HepG2 (cell line): ENCODE data around the gene RAB3C. TPM values are rescaled to one million over a fixed set of nuclear protein-coding genes. Genes with fewer than 3 reads are reported as not detected.

ENCODE experiments used
- HDAC2 ChIP-seq: sonication (generic); formaldehyde crosslinking; IDR thresholded peaks from 2 replicates; pipeline ENCODE4 v1.4.0; 2020; ENCODE audit warnings: missing genetic modification reagents
- HNF4G ChIP-seq, 2 experiments: sonication (generic) in 1 of 2; formaldehyde crosslinking in 1 of 2; IDR thresholded peaks; 2 replicates each; pipeline versions ENCODE4 v1.4.0 to v1.6.1; 2011 to 2020; ENCODE audit warnings: borderline replicate concordance in 2 of 2, low read depth in 2 of 2, mild to moderate bottlenecking in 2 of 2, low read length in 1 of 2, missing genetic modification reagents in 1 of 2, moderate library complexity in 1 of 2
- MIER2 ChIP-seq: IDR thresholded peaks from 2 replicates; pipeline ENCODE4 v1.6.1; 2016; ENCODE audit warnings: missing biosample characterization, missing genetic modification reagents
- NCOA2 ChIP-seq: sonication (generic); formaldehyde crosslinking; IDR thresholded peaks from 2 replicates; pipeline ENCODE4 v1.8.0; 2022; ENCODE audit warnings: inconsistent platforms
- NFE2L2 ChIP-seq: fragments of 150-350 bp; IDR thresholded peaks from 2 replicates; pipeline ENCODE4 v1.6.1; 2014; ENCODE audit warnings: low read length
- NFKB2 ChIP-seq: sonication (generic); formaldehyde crosslinking; IDR thresholded peaks from 2 replicates; pipeline ENCODE4 v1.4.0; 2020; ENCODE audit warnings: missing genetic modification reagents, borderline replicate concordance
- NFYC ChIP-seq: IDR thresholded peaks from 2 replicates; pipeline ENCODE4 v1.6.1; 2016; ENCODE audit warnings: missing genetic modification reagents, missing compliant biosample characterization
- NR2C2 ChIP-seq: sonication (generic); formaldehyde crosslinking; IDR thresholded peaks from 2 replicates; pipeline ENCODE4 v1.4.0; 2020; ENCODE audit warnings: missing genetic modification reagents, mild to moderate bottlenecking, moderate library complexity, borderline replicate concordance
- REL ChIP-seq: sonication (generic); formaldehyde crosslinking; conservative IDR thresholded peaks from 2 replicates; pipeline ENCODE4 v1.8.0; 2022; ENCODE audit warnings: mild to moderate bottlenecking, missing genetic modification reagents, moderate library complexity
- SP140L ChIP-seq: sonication (generic); formaldehyde crosslinking; IDR thresholded peaks from 2 replicates; pipeline ENCODE4 v1.4.0; 2020; ENCODE audit warnings: missing genetic modification reagents, borderline replicate concordance
- TARDBP ChIP-seq: sonication (generic); formaldehyde crosslinking; IDR thresholded peaks from 2 replicates; pipeline ENCODE4 v1.8.0; 2022; ENCODE audit warnings: mild to moderate bottlenecking, missing genetic modification reagents
- ZKSCAN8 ChIP-seq: IDR thresholded peaks from 2 replicates; pipeline ENCODE4 v1.6.1; 2016; ENCODE audit warnings: borderline replicate concordance, missing genetic modification reagents, missing compliant biosample characterization
- ZNF598 ChIP-seq: sonication (generic); formaldehyde crosslinking; IDR thresholded peaks from 2 replicates; pipeline ENCODE4 v1.5.1; 2020; ENCODE audit warnings: mild to moderate bottlenecking, missing genetic modification reagents, borderline replicate concordance
- ZNF619 ChIP-seq: sonication (generic); formaldehyde crosslinking; IDR thresholded peaks from 2 replicates; pipeline ENCODE4 v1.4.0; 2020; ENCODE audit warnings: mild to moderate bottlenecking, missing genetic modification reagents
- ZNF883 ChIP-seq: sonication (generic); formaldehyde crosslinking; IDR thresholded peaks from 2 replicates; pipeline ENCODE4 v1.5.1; 2020; ENCODE audit warnings: mild to moderate bottlenecking, missing genetic modification reagents; ENCODE audit errors: not compliant biosample characterization
- polyA plus RNA-seq, 8 experiments: library from polyadenylated mRNA; depleted of rRNA in 3 of 8; stranded (reverse) in 7 of 8; unstranded in 1 of 8; fragments of >200 nt; fragmentation: Illumina TruSeq in 4 of 8; extraction: Trizol in 4 of 8; gene quantifications; 2 replicates each; pipeline versions ENCODE4 v1.2.1 to v1.2.3, GENCODE V29; 2011 to 2016; ENCODE audit warnings: low read depth in 4 of 8, missing spikeins in 1 of 8, mixed read lengths in 1 of 8; ENCODE audit not compliant: insufficient read depth in 1 of 8
- total RNA-seq, 5 experiments: library from RNA; depleted of rRNA; stranded (reverse); fragments of >200 nt; fragmentation: Illumina TruSeq; extraction: Trizol; gene quantifications; 2 replicates each; pipeline ENCODE4 v1.2.3, GENCODE V29; 2016; ENCODE audit warnings: low read depth in 1 of 5
- TF ChIP-seq, protein P1 (sequence below): IDR thresholded peaks from 2 replicates; pipeline ENCODE4 v1.4.0; 2020; ENCODE audit warnings: mild to moderate bottlenecking, missing genetic modification reagents
- TF ChIP-seq, protein P2 (sequence below): sonication (generic); formaldehyde crosslinking; IDR thresholded peaks from 2 replicates; pipeline ENCODE4 v1.4.0; 2020; ENCODE audit warnings: missing genetic modification reagents, borderline replicate concordance
- TF ChIP-seq, protein P3 (sequence below): sonication (generic); formaldehyde crosslinking; IDR thresholded peaks from 2 replicates; pipeline ENCODE4 v1.5.1; 2020; ENCODE audit warnings: mild to moderate bottlenecking, moderate library complexity, missing genetic modification reagents

The RAB3C gene
- total and polyA plus RNA-seq, 2 of the 13 experiments (the other 11 are each of a cell fraction or from before 2014, with no cell fraction given): not detected

DNA sequence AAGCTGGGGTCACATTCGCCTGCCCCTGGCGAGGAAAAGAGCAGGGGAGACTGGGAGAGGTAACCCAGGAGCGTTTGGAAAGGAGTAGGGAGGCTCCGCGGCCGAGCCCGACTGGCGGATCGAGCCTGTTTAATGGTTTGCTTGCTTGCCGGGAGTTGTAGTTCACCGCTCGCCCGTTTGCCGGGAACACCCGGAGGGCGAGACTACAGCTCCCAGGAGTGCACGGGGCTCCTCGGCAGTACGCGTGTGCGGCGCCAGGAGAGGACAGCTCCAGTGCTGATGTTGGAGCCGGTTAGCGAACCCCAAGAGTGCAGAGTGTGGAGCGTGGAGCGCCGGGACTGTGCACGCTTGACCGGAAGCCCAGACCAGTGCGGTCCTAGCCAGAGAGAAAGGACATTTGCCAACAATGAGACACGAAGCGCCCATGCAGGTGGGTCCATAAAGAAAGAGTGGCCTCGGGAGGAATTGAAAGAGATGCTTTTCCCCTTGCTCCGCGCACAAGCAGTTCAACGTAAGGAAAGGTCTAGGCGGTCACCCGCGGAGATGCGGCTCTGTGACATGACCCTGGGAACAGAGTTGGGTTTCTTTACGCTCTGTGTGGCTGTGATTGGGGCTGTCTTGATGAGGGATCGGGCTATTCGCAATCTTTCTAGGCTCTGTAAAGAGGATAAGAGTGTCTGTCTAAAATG is at the start of gene RAB3C (continued):
- TF ChIP-seq, protein P1, sequence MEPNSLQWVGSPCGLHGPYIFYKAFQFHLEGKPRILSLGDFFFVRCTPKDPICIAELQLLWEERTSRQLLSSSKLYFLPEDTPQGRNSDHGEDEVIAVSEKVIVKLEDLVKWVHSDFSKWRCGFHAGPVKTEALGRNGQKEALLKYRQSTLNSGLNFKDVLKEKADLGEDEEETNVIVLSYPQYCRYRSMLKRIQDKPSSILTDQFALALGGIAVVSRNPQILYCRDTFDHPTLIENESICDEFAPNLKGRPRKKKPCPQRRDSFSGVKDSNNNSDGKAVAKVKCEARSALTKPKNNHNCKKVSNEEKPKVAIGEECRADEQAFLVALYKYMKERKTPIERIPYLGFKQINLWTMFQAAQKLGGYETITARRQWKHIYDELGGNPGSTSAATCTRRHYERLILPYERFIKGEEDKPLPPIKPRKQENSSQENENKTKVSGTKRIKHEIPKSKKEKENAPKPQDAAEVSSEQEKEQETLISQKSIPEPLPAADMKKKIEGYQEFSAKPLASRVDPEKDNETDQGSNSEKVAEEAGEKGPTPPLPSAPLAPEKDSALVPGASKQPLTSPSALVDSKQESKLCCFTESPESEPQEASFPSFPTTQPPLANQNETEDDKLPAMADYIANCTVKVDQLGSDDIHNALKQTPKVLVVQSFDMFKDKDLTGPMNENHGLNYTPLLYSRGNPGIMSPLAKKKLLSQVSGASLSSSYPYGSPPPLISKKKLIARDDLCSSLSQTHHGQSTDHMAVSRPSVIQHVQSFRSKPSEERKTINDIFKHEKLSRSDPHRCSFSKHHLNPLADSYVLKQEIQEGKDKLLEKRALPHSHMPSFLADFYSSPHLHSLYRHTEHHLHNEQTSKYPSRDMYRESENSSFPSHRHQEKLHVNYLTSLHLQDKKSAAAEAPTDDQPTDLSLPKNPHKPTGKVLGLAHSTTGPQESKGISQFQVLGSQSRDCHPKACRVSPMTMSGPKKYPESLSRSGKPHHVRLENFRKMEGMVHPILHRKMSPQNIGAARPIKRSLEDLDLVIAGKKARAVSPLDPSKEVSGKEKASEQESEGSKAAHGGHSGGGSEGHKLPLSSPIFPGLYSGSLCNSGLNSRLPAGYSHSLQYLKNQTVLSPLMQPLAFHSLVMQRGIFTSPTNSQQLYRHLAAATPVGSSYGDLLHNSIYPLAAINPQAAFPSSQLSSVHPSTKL: peak; percentile 59; the same call in 1 of the 2 replicates
- TF ChIP-seq ZNF883 (peak; percentile 80), ZNF619 (0 out of 2 replicates have a peak, but pooled peaks have one; percentile 21), NFKB2 (CRISPR knock-in tag) (peak; percentile 59; the same call in 1 of the 2 replicates), ZKSCAN8 (no peak), HDAC2 (CRISPR knock-in tag) (0 out of 2 replicates have a peak, but pooled peaks have one; percentile 48), NCOA2 (no peak), HNF4G (IDR thresholded peaks at IDR 0.05; ENCODE audit: borderline replicate concordance, low read depth, low read length) (no peak), HNF4G (CRISPR knock-in tag; IDR thresholded peaks at IDR 0.05; ENCODE audit: borderline replicate concordance, low read depth) (peak; percentile 18; the same call in 1 of the 2 replicates), ZNF598 (CRISPR knock-in tag) (peak; percentile 80; the same call in 1 of the 2 replicates), SP140L (no peak), NR2C2 (CRISPR knock-in tag) (peak; percentile 67), NFE2L2 (no peak), MIER2 (CRISPR knock-in tag) (peak; percentile 99), TARDBP (CRISPR knock-in tag) (peak; percentile 66; the same call in 1 of the 2 replicates), NFYC (CRISPR knock-in tag) (peak; percentile 27; the same call in 1 of the 2 replicates), REL (CRISPR knock-in tag) (peak; percentile 57; the same call in 1 of the 2 replicates)
- TF ChIP-seq, protein P2, sequence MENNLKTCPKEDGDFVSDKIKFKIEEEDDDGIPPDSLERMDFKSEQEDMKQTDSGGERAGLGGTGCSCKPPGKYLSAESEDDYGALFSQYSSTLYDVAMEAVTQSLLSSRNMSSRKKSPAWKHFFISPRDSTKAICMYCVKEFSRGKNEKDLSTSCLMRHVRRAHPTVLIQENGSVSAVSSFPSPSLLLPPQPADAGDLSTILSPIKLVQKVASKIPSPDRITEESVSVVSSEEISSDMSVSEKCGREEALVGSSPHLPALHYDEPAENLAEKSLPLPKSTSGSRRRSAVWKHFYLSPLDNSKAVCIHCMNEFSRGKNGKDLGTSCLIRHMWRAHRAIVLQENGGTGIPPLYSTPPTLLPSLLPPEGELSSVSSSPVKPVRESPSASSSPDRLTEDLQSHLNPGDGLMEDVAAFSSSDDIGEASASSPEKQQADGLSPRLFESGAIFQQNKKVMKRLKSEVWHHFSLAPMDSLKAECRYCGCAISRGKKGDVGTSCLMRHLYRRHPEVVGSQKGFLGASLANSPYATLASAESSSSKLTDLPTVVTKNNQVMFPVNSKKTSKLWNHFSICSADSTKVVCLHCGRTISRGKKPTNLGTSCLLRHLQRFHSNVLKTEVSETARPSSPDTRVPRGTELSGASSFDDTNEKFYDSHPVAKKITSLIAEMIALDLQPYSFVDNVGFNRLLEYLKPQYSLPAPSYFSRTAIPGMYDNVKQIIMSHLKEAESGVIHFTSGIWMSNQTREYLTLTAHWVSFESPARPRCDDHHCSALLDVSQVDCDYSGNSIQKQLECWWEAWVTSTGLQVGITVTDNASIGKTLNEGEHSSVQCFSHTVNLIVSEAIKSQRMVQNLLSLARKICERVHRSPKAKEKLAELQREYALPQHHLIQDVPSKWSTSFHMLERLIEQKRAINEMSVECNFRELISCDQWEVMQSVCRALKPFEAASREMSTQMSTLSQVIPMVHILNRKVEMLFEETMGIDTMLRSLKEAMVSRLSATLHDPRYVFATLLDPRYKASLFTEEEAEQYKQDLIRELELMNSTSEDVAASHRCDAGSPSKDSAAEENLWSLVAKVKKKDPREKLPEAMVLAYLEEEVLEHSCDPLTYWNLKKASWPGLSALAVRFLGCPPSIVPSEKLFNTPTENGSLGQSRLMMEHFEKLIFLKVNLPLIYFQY: no peak
- TF ChIP-seq, protein P3, sequence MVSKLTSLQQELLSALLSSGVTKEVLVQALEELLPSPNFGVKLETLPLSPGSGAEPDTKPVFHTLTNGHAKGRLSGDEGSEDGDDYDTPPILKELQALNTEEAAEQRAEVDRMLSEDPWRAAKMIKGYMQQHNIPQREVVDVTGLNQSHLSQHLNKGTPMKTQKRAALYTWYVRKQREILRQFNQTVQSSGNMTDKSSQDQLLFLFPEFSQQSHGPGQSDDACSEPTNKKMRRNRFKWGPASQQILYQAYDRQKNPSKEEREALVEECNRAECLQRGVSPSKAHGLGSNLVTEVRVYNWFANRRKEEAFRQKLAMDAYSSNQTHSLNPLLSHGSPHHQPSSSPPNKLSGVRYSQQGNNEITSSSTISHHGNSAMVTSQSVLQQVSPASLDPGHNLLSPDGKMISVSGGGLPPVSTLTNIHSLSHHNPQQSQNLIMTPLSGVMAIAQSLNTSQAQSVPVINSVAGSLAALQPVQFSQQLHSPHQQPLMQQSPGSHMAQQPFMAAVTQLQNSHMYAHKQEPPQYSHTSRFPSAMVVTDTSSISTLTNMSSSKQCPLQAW (CRISPR knock-in tag): peak; percentile 72
